ENCODE results near the gene AFTPH. TPM values are rescaled to one million over a fixed set of nuclear protein-coding genes. Genes with fewer than 3 reads are reported as not detected.

AFTPH gene
- total and polyA plus RNA-seq, 9 of the 15 experiments (the other 6 are each of a cell fraction or from before 2014, with no cell fraction given): 8.0 to 26.2 (median 13.8) TPM

- no peak for TF ChIP-seq RREB1 (CRISPR knock-in tag; IDR thresholded peaks at IDR 0.05)
- no peak for TF ChIP-seq RHOXF2B (CRISPR knock-in tag; conservative IDR thresholded peaks at IDR 0.05)
- peak; percentile 10; the same call in 1 of the 2 replicates for TF ChIP-seq HDAC2 (IDR thresholded peaks at IDR 0.05)
- TF ChIP-seq PHF21A (IDR thresholded peaks at IDR 0.05; ENCODE audit: borderline replicate concordance, low read depth): no peak
- TF ChIP-seq ZNF354B (CRISPR knock-in tag; IDR thresholded peaks at IDR 0.05): 0 out of 2 replicates have a peak, but pooled peaks have one; percentile 25
- peak; percentile 67 for TF ChIP-seq ATF1 (CRISPR knock-in tag; IDR thresholded peaks at IDR 0.05)
- TF ChIP-seq ATF1 (tag; IDR thresholded peaks at IDR 0.05): peak; percentile 96
- no peak for TF ChIP-seq ARID3A (IDR thresholded peaks at IDR 0.05; ENCODE audit: borderline replicate concordance, low read depth, low read length)
- no peak for TF ChIP-seq SMC3 (conservative IDR thresholded peaks at IDR 0.05; ENCODE audit: insufficient read depth, low read depth, low read length)
- no peak for TF ChIP-seq ZC3H8 (IDR thresholded peaks at IDR 0.05)
- no peak for TF ChIP-seq ZZZ3 (IDR thresholded peaks at IDR 0.05)
- peak; percentile 81 for TF ChIP-seq ETV1 (tag; conservative IDR thresholded peaks at IDR 0.05; ENCODE audit: low read depth)
- TF ChIP-seq HES1 (IDR thresholded peaks at IDR 0.05; ENCODE audit: low read depth): no peak
- TF ChIP-seq ZNF507 (tag; conservative IDR thresholded peaks at IDR 0.05): no peak
- TF ChIP-seq RBM22 (IDR thresholded peaks at IDR 0.05; ENCODE audit: low read depth, low read length, poor library complexity, severe bottlenecking): no peak
- 0 out of 4 replicates have a peak, but pooled peaks of 1 of the 2 experiments have one; percentile 35 for TF ChIP-seq CSDE1 (IDR thresholded peaks at IDR 0.05)
- TF ChIP-seq ZNF124 (CRISPR knock-in tag; IDR thresholded peaks at IDR 0.05): no peak
- TF ChIP-seq SP1 (CRISPR knock-in tag; IDR thresholded peaks at IDR 0.05): peak; percentile 55; the same call in 1 of the 2 replicates
These were observed at the start of gene AFTPH (continued) for GRCh38 chr2:64523666-64524603.

Data from K562 (cell line).